Iris pigment epithelial cell (primary cell): ENCODE measurements around the gene TEX28.
"Not testable (repeated sequence)": the region's sequence is repeated elsewhere in the genome, so short reads cannot be mapped to it uniquely, and the experiment has no call there.

Experiments used
- DNase-seq: peaks from one replicate; pipeline ENCODE4 v3.0.0-alpha.2; 2011; ENCODE audit warnings: low read depth

TEX28 gene

GRCh38 chrX:154247377-154248045, 47.4 kb downstream of the TEX28 start:
- DNase-seq: not testable (repeated sequence)

GRCh38 chrX:154239982-154240503, 54.9 kb downstream of the TEX28 start:
- not testable (repeated sequence) for DNase-seq

GRCh38 chrX:154238939-154239559, 55.9 kb downstream of the TEX28 start:
- not testable (repeated sequence) for DNase-seq

- not testable (repeated sequence) for DNase-seq
Observed at GRCh38 chrX:154233620-154234019, 61.3 kb downstream of the TEX28 start.

- not testable (repeated sequence) for DNase-seq
Observed at GRCh38 chrX:154231443-154231842, 63.5 kb downstream of the TEX28 start.

GRCh38 chrX:154226706-154227105, 68.2 kb downstream of the TEX28 start:
- not testable (repeated sequence) for DNase-seq

- not testable (repeated sequence) for DNase-seq
Observed at GRCh38 chrX:154225292-154225691, 69.6 kb downstream of the TEX28 start.
